Thoracic aorta (tissue), 2 donors: Measurements from ENCODE around the gene CATSPERE. TPM values are rescaled to one million over a fixed set of nuclear protein-coding genes. Genes with fewer than 3 reads are reported as not detected.

ENCODE experiments used
- ATAC-seq: fragments of 150-250 bp; one replicate; pipeline ENCODE4 v1.8.0; 2017; ENCODE audit warnings: low read depth; ENCODE audit not compliant: insufficient number of reproducible peaks, low FRiP score
- DNase-seq: peaks from one replicate; pipeline ENCODE4 v3.0.0-alpha.2; 2020; ENCODE audit warnings: low spot score
- H3K27ac ChIP-seq, 2 donors: fragments of 200-600 bp; sonication (generic); 1 replicate in 1 of 2; 2 replicates in 1 of 2; pipeline ENCODE4 v1.5.1; 2016; ENCODE audit warnings: mild to moderate bottlenecking in 2 of 2, moderate library complexity in 2 of 2
- H3K27me3 ChIP-seq: fragments of 200-600 bp; sonication (generic); replicated peaks from 2 replicates; pipeline ENCODE4 v1.6.0; 2016; ENCODE audit warnings: mild to moderate bottlenecking; ENCODE audit not compliant: insufficient read depth
- H3K36me3 ChIP-seq: fragments of 200-600 bp; sonication (generic); one replicate; pipeline ENCODE4 v1.5.1; 2016
- H3K4me1 ChIP-seq, 2 donors: fragments of 200-600 bp; sonication (generic); 1 replicate in 1 of 2; 2 replicates in 1 of 2; pipeline versions ENCODE4 v1.5.1 to v1.6.0; 2016; ENCODE audit warnings: low read depth in 2 of 2, mild to moderate bottlenecking in 1 of 2; ENCODE audit not compliant: control insufficient read depth in 1 of 2
- H3K4me3 ChIP-seq: fragments of 200-600 bp; sonication (generic); 2 replicates; pipeline ENCODE4 v1.5.1; 2016; ENCODE audit warnings: mild to moderate bottlenecking
- H3K9me3 ChIP-seq: fragments of 200-600 bp; sonication (generic); 2 replicates; pipeline ENCODE4 v1.5.1; 2016
- total RNA-seq, 2 donors: library from RNA; depleted of rRNA; stranded (reverse); fragments of >200 nt; gene quantifications; one replicate each; pipeline versions ENCODE4 v1.1.0 to v1.2.3, GENCODE V29; 2016
- TF ChIP-seq, protein P1 (sequence below): fragments of 200-600 bp; sonication (generic); IDR thresholded peaks from one replicate; pipeline ENCODE4 v1.5.1; 2019; ENCODE audit warnings: antibody characterized with exemption

Gene CATSPERE
- total RNA-seq, 2 donors from 2014 or later = 0.14 to 1.3 TPM

DNA sequence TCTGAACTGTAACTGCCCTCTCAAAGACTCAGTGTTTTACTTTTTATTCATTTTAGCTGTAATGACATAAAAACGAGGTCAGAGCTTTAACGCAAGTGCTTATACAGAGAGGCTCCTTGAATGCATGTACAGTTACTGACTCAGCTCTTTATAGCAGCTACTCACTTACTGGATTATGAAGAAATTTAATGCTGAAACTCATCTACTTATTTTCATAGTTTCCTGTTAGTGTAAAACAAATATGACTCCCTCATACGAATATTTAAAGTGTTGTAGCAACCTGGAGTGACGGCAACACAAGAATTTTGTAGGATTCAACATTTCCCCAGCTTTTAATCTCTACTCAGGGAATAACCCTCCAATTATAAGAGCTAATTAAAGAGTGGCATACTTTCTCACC lies 42.0 kb upstream of the CATSPERE start:
- Histone ChIP-seq H3K9me3 (no peaks in the 10 kb centered on the region), H3K4me3 (no peak overlapping the region), H3K4me1 (peaks cover 0 to 11% of the 10 kb centered on the region in 2 donors), H3K36me3 (peaks cover 41% of the 10 kb centered on the region), H3K27ac (no peak overlapping the region), H3K27me3 (no peaks in the 10 kb centered on the region)
- no peak for DNase-seq
- TF ChIP-seq, protein P1, sequence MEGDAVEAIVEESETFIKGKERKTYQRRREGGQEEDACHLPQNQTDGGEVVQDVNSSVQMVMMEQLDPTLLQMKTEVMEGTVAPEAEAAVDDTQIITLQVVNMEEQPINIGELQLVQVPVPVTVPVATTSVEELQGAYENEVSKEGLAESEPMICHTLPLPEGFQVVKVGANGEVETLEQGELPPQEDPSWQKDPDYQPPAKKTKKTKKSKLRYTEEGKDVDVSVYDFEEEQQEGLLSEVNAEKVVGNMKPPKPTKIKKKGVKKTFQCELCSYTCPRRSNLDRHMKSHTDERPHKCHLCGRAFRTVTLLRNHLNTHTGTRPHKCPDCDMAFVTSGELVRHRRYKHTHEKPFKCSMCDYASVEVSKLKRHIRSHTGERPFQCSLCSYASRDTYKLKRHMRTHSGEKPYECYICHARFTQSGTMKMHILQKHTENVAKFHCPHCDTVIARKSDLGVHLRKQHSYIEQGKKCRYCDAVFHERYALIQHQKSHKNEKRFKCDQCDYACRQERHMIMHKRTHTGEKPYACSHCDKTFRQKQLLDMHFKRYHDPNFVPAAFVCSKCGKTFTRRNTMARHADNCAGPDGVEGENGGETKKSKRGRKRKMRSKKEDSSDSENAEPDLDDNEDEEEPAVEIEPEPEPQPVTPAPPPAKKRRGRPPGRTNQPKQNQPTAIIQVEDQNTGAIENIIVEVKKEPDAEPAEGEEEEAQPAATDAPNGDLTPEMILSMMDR = no peak
- no peak for ATAC-seq

DNA sequence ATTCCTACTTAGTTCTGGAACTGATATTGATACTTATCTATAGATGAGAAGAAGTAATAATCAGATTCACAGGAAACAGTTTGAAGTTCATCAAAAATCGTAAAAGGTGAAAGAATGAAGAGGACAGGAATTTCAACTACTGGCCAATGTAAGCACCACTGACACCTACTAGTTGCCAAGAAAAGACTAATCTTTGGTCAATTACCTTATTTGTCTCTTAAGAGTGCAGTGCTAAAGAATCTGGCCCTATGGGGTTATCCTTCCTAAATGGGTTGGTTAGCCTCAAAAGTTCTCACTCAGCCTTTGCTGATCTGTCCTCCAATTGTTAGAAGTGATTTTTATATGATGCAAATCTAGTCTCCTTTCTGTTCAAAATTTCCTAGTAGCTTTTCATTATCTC lies 38.9 kb upstream of the CATSPERE start:
- Histone ChIP-seq H3K4me1 (peaks cover 4 to 11% of the 10 kb centered on the region in 2 donors), H3K4me3 (no peak overlapping the region), H3K36me3 (peaks cover 16% of the 10 kb centered on the region), H3K9me3 (no peaks in the 10 kb centered on the region), H3K27ac (no peak overlapping the region), H3K27me3 (no peaks in the 10 kb centered on the region)
- TF ChIP-seq, protein P1 = no peak
- no peak for DNase-seq
- no peak for ATAC-seq

DNA sequence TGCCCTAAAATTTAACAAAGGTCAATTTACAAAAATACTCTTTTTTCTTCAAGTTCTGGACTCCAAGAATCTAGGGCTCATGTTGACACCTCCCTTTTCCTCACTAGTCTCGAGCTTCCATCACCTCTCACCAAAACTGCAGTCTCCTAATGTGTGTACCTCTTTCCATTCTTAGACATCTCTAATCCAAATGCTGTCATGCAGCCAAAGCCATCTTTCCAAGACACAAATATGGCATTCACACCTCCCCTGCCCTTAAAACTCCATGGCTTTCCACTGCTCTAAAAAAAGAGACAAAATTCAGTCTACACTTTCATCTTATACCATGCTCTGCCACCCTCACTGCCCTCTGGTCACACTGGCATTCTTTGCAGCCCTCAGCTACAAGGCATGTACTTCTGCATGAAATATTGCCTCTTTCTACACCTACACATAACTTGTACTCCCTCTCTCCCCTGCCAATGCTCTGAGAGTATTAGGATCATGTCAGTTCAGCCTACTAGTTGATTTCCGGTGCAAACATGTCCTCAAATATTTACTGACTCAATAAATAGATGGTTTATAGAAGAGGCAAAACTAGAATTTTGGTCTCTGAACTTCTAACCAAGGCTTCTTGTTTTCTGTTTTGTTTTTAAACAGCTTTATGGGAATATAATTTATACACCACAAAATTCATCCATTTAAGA lies 36.3 kb upstream of the CATSPERE start:
- Histone ChIP-seq H3K9me3 (no peaks in the 10 kb centered on the region), H3K36me3 (peaks cover 5% of the 10 kb centered on the region), H3K4me1 (peaks cover 4 to 11% of the 10 kb centered on the region in 2 donors), H3K27ac (no peak overlapping the region), H3K27me3 (no peaks in the 10 kb centered on the region), H3K4me3 (no peak overlapping the region)
- TF ChIP-seq, protein P1 = no peak
- no peak for ATAC-seq
- DNase-seq = no peak

DNA sequence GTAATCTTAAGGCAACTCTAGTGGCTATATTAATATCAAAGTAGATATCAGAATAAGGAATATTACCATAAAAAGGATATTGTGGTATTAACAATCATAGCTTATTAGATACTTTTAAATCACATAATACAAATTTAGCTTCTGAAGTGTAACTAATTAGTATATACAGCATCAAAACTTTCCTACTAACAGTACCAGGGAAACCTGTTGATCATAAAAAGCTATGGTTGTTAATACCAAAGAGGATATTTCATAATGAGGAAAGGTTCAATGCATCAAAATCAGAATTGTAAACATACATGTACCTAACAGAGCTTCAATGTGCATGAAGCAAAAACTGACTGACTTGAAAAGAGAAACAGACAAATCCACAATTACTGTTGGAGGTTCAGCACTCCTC lies 33.4 kb upstream of the CATSPERE start:
- Histone ChIP-seq H3K4me3 (no peak overlapping the region), H3K27me3 (no peaks in the 10 kb centered on the region), H3K4me1 (peaks cover 4 to 5% of the 10 kb centered on the region in 2 donors), H3K27ac (no peak overlapping the region), H3K9me3 (no peaks in the 10 kb centered on the region), H3K36me3 (peaks cover 4% of the 10 kb centered on the region)
- TF ChIP-seq, protein P1 = no peak
- no peak for DNase-seq
- no peak for ATAC-seq

DNA sequence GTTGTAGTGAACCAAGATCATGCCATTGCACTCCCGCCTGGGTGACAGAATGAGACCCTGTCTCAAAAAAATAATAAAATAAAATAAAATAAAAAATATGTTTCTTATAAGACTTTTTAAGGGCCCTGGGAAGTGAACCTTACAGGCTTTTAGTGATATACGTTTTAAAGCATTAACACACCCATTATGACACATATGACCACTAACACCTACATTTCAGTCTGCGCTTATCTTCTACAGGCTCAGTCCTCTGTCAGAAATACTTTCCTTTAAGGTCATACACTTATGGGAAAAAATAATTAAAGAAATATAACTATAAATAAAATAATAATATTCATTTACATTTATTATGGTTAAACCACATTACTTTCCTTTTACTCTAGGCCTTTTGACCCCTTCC lies 31.3 kb upstream of the CATSPERE start:
- Histone ChIP-seq H3K27me3 (no peaks in the 10 kb centered on the region), H3K9me3 (no peaks in the 10 kb centered on the region), H3K4me3 (no peak overlapping the region), H3K36me3 (peaks cover 11% of the 10 kb centered on the region), H3K27ac (no peak overlapping the region), H3K4me1 (peaks cover 0 to 1% of the 10 kb centered on the region in 2 donors)
- TF ChIP-seq, protein P1 = no peak
- DNase-seq (no peak), ATAC-seq (no peak)
